ENCODE measurements around the gene NCOA3. TPM values are rescaled to one million over a fixed set of nuclear protein-coding genes. Genes with fewer than 3 reads are reported as not detected.
A peak's percentile ranks its signal among the peaks of the same experiment; 100 is the strongest.

The NCOA3 gene
- total RNA-seq, 1 donor from 2014 or later = 24.6 TPM

DNA sequence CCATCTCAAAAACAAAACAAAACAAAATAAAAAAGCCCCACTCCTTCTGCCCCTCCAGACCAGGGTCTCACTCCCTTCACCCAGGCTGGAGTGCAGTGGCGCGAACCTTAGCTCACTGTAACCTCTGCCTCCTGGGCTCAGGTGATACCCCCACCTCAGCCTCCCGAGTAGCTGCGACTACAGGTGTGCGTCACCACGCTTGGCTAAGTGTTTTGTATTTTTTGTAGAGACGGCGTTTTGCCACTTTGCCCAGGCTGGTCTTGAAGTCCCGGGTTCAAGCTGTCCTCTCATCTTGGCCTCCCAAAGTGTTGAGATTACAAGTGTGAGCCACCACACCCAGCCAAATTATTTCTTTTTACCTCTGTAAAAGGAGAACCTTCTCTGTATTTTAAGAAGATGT, 110.1 kb downstream of the NCOA3 start:
- Mint-ChIP-seq H3K4me1 (ENCODE audit: low read depth, unreplicated experiment) (no peaks in the 10 kb centered on the region), H3K27ac (ENCODE audit: unreplicated experiment) (no peak overlapping the region)

DNA sequence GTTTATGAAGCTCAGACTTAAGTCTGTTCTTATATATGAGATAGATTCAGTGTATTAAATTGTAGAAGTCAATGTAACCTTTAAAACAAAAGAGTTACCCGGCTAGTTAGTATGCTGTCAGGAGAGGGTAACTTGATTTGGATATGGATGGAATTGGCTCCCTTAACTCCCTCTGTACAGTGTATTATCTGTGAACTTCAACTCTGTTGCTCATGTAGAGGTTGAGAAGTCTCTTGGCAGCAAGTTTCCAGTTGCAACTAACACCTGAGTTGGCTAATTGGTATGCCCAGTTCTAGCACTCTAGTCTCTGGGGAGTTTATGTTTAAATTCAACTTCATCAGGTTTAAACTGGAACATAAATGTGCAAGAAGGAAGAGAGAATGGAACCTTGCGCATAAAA, 111.0 kb downstream of the NCOA3 start:
- H3K27me3 Mint-ChIP-seq (ENCODE audit: unreplicated experiment) = no peaks in the 10 kb centered on the region
- H3K36me3 Mint-ChIP-seq (ENCODE audit: unreplicated experiment) = no peaks in the 10 kb centered on the region
- DNase-seq = no peak
- H3K9me3 Mint-ChIP-seq (ENCODE audit: unreplicated experiment) = no peaks in the 10 kb centered on the region
- no peak overlapping the region for H3K4me3 Mint-ChIP-seq (ENCODE audit: unreplicated experiment)
- TF ChIP-seq CTCF (IDR thresholded peaks at IDR 0.05; ENCODE audit: partially characterized antibody, unreplicated experiment) = no peak
- H3K4me1 Mint-ChIP-seq (ENCODE audit: low read depth, unreplicated experiment) = no peaks in the 10 kb centered on the region
- H3K27ac Mint-ChIP-seq (ENCODE audit: unreplicated experiment) = no peak overlapping the region

More for the DNA sequence above, 110.1 kb downstream of the NCOA3 start:
- H3K27me3 Mint-ChIP-seq (ENCODE audit: unreplicated experiment) = no peaks in the 10 kb centered on the region
- no peak overlapping the region for H3K4me3 Mint-ChIP-seq (ENCODE audit: unreplicated experiment)
- no peak for DNase-seq
- TF ChIP-seq CTCF (IDR thresholded peaks at IDR 0.05; ENCODE audit: partially characterized antibody, unreplicated experiment) = no peak
- no peaks in the 10 kb centered on the region for H3K36me3 Mint-ChIP-seq (ENCODE audit: unreplicated experiment)
- H3K9me3 Mint-ChIP-seq (ENCODE audit: unreplicated experiment) = no peaks in the 10 kb centered on the region

GRCh38 chr20:47614703-47615309, 113.1 kb downstream of the NCOA3 start:
- Mint-ChIP-seq H3K4me1 (ENCODE audit: low read depth, unreplicated experiment) (no peaks in the 10 kb centered on the region), H3K36me3 (ENCODE audit: unreplicated experiment) (no peaks in the 10 kb centered on the region), H3K27ac (ENCODE audit: unreplicated experiment) (no peak overlapping the region), H3K27me3 (ENCODE audit: unreplicated experiment) (no peaks in the 10 kb centered on the region), H3K9me3 (ENCODE audit: unreplicated experiment) (no peaks in the 10 kb centered on the region), H3K4me3 (ENCODE audit: unreplicated experiment) (no peak overlapping the region)
- no peak for TF ChIP-seq CTCF (IDR thresholded peaks at IDR 0.05; ENCODE audit: partially characterized antibody, unreplicated experiment)
- DNase-seq = no peak

DNA sequence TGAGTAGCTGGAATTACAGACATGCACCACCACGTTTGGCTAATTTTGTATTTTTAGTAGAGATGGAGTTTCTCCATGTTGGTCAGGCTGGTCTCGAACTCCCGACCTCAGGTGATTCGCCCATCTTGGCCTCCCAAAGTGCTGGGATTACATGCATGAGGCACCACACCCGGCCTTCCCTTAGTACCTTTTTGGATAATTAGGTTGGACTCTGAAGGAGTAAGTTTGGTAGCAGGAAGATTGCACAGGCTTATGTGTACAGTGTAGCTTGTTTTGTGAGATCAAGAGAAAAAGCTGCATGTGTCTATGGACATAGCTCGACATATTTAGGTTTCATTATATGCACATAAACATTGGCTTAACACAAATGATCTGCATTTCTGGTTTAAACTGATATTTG, 116.8 kb downstream of the NCOA3 start:
- peaks cover 3% of the 10 kb centered on the region for H3K4me1 Mint-ChIP-seq (ENCODE audit: low read depth, unreplicated experiment)
- H3K4me3 Mint-ChIP-seq (ENCODE audit: unreplicated experiment) = no peak overlapping the region
- peaks cover 1% of the 10 kb centered on the region for H3K27me3 Mint-ChIP-seq (ENCODE audit: unreplicated experiment)
- no peak for DNase-seq
- no peak for TF ChIP-seq CTCF (IDR thresholded peaks at IDR 0.05; ENCODE audit: partially characterized antibody, unreplicated experiment)
- no peak overlapping the region for H3K27ac Mint-ChIP-seq (ENCODE audit: unreplicated experiment)
- no peaks in the 10 kb centered on the region for H3K9me3 Mint-ChIP-seq (ENCODE audit: unreplicated experiment)
- H3K36me3 Mint-ChIP-seq (ENCODE audit: unreplicated experiment) = no peaks in the 10 kb centered on the region

GRCh38 chr20:47620808-47621805, 119.4 kb downstream of the NCOA3 start:
- no peaks in the 10 kb centered on the region for H3K36me3 Mint-ChIP-seq (ENCODE audit: unreplicated experiment)
- peaks cover 3% of the 10 kb centered on the region for H3K4me1 Mint-ChIP-seq (ENCODE audit: low read depth, unreplicated experiment)
- no peak for DNase-seq
- no peak overlapping the region for H3K4me3 Mint-ChIP-seq (ENCODE audit: unreplicated experiment)
- no peaks in the 10 kb centered on the region for H3K9me3 Mint-ChIP-seq (ENCODE audit: unreplicated experiment)
- H3K27ac Mint-ChIP-seq (ENCODE audit: unreplicated experiment) = no peak overlapping the region
- H3K27me3 Mint-ChIP-seq (ENCODE audit: unreplicated experiment) = peaks cover 1% of the 10 kb centered on the region
- TF ChIP-seq CTCF (IDR thresholded peaks at IDR 0.05; ENCODE audit: partially characterized antibody, unreplicated experiment) = peak; percentile 75

All from glutamatergic neuron (in vitro differentiated cells).